Measurements from ENCODE around the gene AP4E1. TPM values are rescaled to one million over a fixed set of nuclear protein-coding genes. Genes with fewer than 3 reads are reported as not detected.
"Not testable (repeated sequence)": the region's sequence is repeated elsewhere in the genome, so short reads cannot be mapped to it uniquely, and the experiment has no call there.

The AP4E1 gene
- total RNA-seq, 2 experiments from 2014 or later, result 16.5 to 18.8 TPM

DNA sequence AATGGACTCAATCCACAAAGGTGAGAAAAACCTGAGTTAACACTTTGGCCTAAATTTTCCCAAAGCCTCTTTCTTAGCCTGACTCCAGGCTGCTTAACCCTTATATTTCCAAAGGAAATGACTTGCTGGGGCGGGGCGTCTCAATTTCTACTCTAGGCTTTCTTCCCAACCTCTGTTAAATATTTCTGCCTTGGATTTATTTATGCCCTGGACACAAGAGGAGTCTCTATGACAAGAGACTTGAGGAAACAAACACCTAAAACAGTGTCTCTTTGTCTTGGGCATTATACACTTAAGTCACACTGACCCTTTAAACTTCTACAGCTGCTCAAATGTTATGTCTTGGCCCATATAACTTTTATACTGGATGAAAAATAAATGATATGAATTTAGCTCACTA, 28.3 kb upstream of the AP4E1 start:
- Mint-ChIP-seq H3K4me1 (peaks cover 72% of the 10 kb centered on the region), H3K27me3 (no peaks in the 10 kb centered on the region), H3K27ac (peak overlapping the region; percentile 97), H3K9me3 (no peaks in the 10 kb centered on the region), H3K36me3 (no peaks in the 10 kb centered on the region), H3K4me3 (peak overlapping the region; percentile 50)
- DNase-seq, result no peak
- POLR2A ChIA-PET, result interaction anchor here (0.7 to 5.8 kb wide), 7 partner anchors 23 to 643 kb away, joined by 3 to 71 read pairs (median 4); partner anchors contain the start of genes AP4E1, GABPB1 and TRPM7
- peak; percentile 7 for ATAC-seq (ENCODE audit: low read depth)

DNA sequence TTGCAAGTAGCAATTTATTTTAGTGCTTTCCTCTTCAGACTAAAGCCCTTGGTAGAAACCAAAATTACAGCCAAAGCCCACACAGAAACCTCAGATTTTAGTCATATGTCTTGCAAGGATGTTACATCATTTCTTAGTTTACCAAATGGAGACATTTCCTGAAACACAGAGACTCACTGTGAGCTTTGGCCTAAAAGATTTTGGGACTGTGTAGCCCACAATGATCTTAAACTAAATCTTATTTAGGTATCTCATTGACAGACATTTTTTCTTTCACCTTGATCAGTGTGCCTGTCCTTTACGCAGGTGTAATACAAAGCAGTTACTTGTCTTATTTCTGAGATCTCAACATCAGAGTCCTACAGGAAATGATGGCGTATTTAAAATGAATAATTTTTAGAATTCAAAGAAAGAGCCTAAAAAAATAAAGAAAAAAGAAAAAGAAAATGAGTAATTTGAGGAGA, 27.8 kb upstream of the AP4E1 start:
- DNase-seq (no peak), ATAC-seq (ENCODE audit: low read depth) (peak; percentile 39)
- Mint-ChIP-seq H3K36me3 (no peaks in the 10 kb centered on the region), H3K9me3 (no peaks in the 10 kb centered on the region), H3K27ac (peak overlapping the region; percentile 97), H3K4me3 (peak overlapping the region; percentile 50), H3K4me1 (peaks cover 75% of the 10 kb centered on the region), H3K27me3 (no peaks in the 10 kb centered on the region)
- POLR2A ChIA-PET, result interaction anchor here (0.6 to 5.8 kb wide), 9 partner anchors 16 to 643 kb away, joined by 3 to 71 read pairs (median 4); partner anchors contain the start of genes AP4E1, GABPB1, SPPL2A and TRPM7

DNA sequence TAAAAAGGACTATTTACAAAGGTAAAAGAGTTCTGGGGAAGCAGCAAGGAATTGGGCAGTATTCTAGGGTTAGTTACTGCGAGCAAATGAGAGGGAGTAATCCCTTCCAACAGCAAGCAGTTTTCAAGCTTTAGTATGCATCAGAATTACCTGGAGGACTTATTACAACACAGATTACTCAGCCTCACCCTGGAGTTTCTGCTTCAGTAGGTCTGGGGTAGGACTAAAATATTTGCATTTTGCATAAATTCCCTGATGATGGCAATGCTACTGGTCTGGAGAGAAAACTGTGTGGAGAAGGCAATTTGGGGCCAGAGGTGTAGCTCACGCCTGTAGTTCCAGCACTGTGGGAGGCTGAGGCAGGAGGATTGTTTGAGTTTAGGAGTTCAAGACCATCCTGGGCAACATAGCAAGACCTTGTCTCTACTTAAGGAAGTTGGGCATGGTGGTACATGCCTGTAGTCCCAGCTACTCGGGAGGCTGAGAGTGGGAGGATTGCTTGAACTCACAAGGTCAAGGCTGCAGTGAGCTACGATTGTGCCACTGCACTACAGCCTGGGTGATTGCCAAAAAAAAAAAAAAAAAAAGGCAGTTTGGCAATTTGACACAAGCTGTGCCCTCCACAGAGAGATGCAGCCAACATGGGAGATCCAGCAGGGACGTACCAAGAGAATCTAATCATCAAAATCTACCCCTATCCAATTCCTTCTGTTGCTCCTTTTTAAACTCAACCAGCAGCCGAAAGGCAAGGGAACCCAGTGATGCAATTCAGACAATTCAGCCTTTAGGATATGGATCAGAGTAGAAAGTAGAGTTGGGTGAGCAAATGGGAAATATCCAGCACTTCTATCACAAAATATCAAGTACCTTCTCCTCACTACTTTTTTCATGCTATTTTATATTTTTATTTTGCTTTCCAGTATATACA, 27.1 kb upstream of the AP4E1 start:
- Mint-ChIP-seq H3K9me3 (no peaks in the 10 kb centered on the region), H3K36me3 (no peaks in the 10 kb centered on the region), H3K27ac (peak overlapping the region; percentile 97), H3K4me1 (peaks cover 77% of the 10 kb centered on the region), H3K4me3 (peak overlapping the region; percentile 50), H3K27me3 (no peaks in the 10 kb centered on the region)
- DNase-seq (no peak), ATAC-seq (ENCODE audit: low read depth) (no peak)
- POLR2A ChIA-PET, result interaction anchor here (0.6 to 5.8 kb wide), 5 partner anchors 16 to 527 kb away, joined by 3 to 71 read pairs (median 8); partner anchors contain the start of genes AP4E1, GABPB1, SPPL2A and TRPM7

DNA sequence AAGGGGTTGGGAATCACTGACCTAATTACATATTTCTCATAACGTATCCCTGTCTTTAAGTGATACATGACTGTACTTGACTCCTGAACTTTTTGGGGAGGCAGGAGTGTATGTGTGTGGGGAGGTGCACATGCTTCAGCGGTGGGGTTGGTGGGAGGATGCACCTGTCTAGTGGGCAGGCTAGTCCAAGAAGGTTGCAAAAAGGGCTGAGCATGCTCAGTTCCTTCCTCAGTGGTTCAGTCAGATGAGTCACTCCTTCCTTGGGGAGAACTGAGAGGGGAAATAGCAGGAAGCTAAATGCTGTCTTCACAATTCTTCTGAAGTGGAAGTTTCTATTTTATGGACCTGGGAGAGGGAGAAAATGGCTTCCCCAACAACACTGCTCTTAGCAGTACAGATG, 24.6 kb upstream of the AP4E1 start:
- H3K9me3 Mint-ChIP-seq, result no peaks in the 10 kb centered on the region
- peak overlapping the region; percentile 92 for H3K27ac Mint-ChIP-seq
- peaks cover 2% of the 10 kb centered on the region for H3K36me3 Mint-ChIP-seq
- no peak for DNase-seq
- ATAC-seq (ENCODE audit: low read depth), result peak; percentile 43
- peak overlapping the region; percentile 64 for H3K4me3 Mint-ChIP-seq
- H3K27me3 Mint-ChIP-seq, result no peaks in the 10 kb centered on the region
- POLR2A ChIA-PET, result interaction anchor here (0.6 to 1.0 kb wide), 2 partner anchors 24 to 321 kb away, joined by 3 read pairs; no protein-coding TSS in a partner anchor
- peaks cover 59% of the 10 kb centered on the region for H3K4me1 Mint-ChIP-seq

DNA sequence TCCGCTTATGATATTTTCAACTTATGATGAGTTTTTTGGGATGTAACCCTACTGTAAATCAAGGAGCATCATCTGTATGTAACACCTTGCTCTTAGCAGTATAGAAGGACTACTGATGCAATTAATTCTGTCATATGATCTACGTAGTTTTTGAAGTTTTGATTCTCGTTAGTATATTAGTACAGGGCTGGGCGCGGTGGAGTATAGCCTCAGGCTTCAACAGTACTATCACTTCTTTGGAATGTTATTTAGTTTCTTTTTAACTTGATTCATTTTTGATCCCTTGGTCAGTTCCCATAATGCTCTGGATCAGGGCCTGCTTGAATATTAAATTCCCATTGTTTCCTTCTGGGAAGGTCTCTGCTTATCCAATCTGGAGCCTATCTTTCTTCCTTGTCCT, 23.9 kb upstream of the AP4E1 start:
- peaks cover 53% of the 10 kb centered on the region for H3K4me1 Mint-ChIP-seq
- ATAC-seq (ENCODE audit: low read depth), result no peak
- no peaks in the 10 kb centered on the region for H3K27me3 Mint-ChIP-seq
- peaks cover 6% of the 10 kb centered on the region for H3K36me3 Mint-ChIP-seq
- peak overlapping the region; percentile 64 for H3K4me3 Mint-ChIP-seq
- H3K9me3 Mint-ChIP-seq, result peaks cover 1% of the 10 kb centered on the region
- POLR2A ChIA-PET, result interaction anchor here (0.6 to 1.8 kb wide), 6 partner anchors 23 to 322 kb away, joined by 3 to 10 read pairs (median 4); no protein-coding TSS in a partner anchor
- DNase-seq, result no peak
- H3K27ac Mint-ChIP-seq, result peak overlapping the region; percentile 92

GRCh38 chr15:50886139-50886467, 22.4 kb upstream of the AP4E1 start:
- ATAC-seq (ENCODE audit: low read depth), result no peak
- no peak overlapping the region for H3K4me3 Mint-ChIP-seq
- no peak for DNase-seq
- POLR2A ChIA-PET, result interaction anchor here (0.7 to 1.8 kb wide), 4 partner anchors 20 to 122 kb away, joined by 4 to 10 read pairs (median 6); no protein-coding TSS in a partner anchor
- H3K27ac Mint-ChIP-seq, result no peak overlapping the region
- H3K27me3 Mint-ChIP-seq, result no peaks in the 10 kb centered on the region
- peaks cover 8% of the 10 kb centered on the region for H3K36me3 Mint-ChIP-seq
- peaks cover 7% of the 10 kb centered on the region for H3K9me3 Mint-ChIP-seq
- peaks cover 40% of the 10 kb centered on the region for H3K4me1 Mint-ChIP-seq

DNA sequence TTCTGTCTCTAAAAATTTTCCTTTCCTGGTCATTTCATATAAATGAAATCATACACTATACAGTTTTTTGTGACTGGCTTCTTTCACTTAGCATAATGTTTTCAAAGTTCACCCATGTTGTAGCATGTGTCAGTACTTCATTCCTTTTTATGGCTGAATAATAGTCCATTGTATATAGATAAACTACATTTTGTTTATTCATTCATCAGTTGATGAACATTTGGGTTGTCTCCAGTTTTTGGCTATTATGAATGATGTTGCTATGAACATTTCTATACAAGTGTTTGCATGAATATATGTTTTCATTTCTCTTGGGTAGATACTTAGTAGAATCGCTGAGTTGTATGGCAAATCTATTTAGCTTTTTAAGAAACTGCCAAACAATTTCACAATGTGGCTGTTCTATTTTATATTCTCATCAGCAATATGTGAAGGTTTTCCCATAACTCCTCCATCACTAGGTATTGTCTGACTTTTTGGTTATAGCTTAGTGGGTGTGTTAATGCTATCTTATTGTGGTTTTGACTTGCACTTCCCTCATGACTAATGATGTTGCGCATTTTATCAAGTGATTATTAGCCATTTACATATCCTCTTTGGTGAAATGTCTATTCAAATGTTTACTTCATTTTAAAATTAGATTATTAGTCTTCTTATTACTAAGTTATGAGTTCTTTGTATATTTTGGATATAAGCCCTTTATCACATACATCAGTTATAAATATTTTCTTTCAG, 21.7 kb upstream of the AP4E1 start:
- no peak overlapping the region for H3K4me3 Mint-ChIP-seq
- no peak overlapping the region for H3K27ac Mint-ChIP-seq
- peaks cover 7% of the 10 kb centered on the region for H3K9me3 Mint-ChIP-seq
- no peaks in the 10 kb centered on the region for H3K27me3 Mint-ChIP-seq
- no peak for ATAC-seq (ENCODE audit: low read depth)
- H3K36me3 Mint-ChIP-seq, result peaks cover 9% of the 10 kb centered on the region
- peaks cover 34% of the 10 kb centered on the region for H3K4me1 Mint-ChIP-seq
- POLR2A ChIA-PET, result interaction anchor here (0.7 kb wide), 1 partner anchor 20 kb away, joined by 4 read pairs; no protein-coding TSS in a partner anchor
- no peak for DNase-seq

DNA sequence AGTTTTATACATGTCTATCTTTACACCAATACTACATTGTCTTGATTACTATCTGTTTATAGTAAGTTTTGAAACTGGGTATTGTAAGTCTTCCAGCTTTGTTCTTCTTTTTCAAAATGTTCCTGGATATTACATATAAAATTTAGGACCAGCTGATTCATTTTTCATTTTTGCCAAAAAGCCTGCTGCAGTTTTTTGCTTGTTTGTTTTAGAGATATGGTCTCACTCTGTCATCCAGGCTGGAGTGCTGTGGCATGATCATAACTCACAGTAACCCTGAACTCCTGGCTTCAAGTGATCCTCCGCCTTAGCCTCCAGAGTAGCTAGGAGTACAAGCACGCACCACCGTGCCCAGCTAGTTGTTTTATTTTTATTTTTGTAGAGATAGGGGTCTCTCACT, 20.4 kb upstream of the AP4E1 start:
- no peak for ATAC-seq (ENCODE audit: low read depth)
- POLR2A ChIA-PET, result interaction anchor here (1.2 kb wide), 1 partner anchor 20 kb away, joined by 3 read pairs; no protein-coding TSS in a partner anchor
- H3K4me3 Mint-ChIP-seq, result no peak overlapping the region

DNA sequence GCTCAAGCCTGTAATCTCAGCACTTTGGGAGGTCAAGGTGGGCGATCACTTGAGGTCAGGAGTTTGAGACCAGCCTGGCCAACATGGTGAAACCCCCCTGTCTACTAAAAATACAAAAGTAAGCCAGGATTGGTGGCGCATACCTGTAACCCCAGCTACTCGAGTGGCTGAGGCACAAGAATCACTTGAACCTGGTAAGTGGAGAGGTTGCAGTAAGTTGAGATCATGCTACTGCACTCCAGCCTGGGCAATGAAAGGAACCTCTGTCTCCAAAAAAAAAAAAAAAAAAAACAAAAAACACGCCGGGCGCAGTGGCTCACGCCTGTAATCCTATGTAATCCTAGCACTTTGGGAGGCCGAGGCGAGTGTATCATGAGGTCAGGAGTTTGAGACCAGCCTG, 18.9 kb upstream of the AP4E1 start:
- no peaks in the 10 kb centered on the region for H3K27me3 Mint-ChIP-seq
- H3K36me3 Mint-ChIP-seq, result peaks cover 20% of the 10 kb centered on the region
- DNase-seq (no peak), ATAC-seq (ENCODE audit: low read depth) (no peak)
- H3K27ac Mint-ChIP-seq, result no peak overlapping the region
- H3K9me3 Mint-ChIP-seq, result peaks cover 20% of the 10 kb centered on the region
- POLR2A ChIA-PET, result no interaction called here
- H3K4me3 Mint-ChIP-seq, result no peak overlapping the region
- H3K4me1 Mint-ChIP-seq, result peaks cover 15% of the 10 kb centered on the region

More for the DNA sequence above, 20.4 kb upstream of the AP4E1 start:
- no peaks in the 10 kb centered on the region for H3K27me3 Mint-ChIP-seq
- H3K4me1 Mint-ChIP-seq, result peaks cover 28% of the 10 kb centered on the region
- DNase-seq, result no peak
- no peak overlapping the region for H3K27ac Mint-ChIP-seq
- peaks cover 10% of the 10 kb centered on the region for H3K9me3 Mint-ChIP-seq
- H3K36me3 Mint-ChIP-seq, result peaks cover 12% of the 10 kb centered on the region

GRCh38 chr15:50890751-50891150, 17.7 kb upstream of the AP4E1 start:
- POLR2A ChIA-PET, result interaction anchor here (0.6 kb wide), 1 partner anchor 13 kb away, joined by 3 read pairs; no protein-coding TSS in a partner anchor
- peaks cover 23% of the 10 kb centered on the region for H3K9me3 Mint-ChIP-seq
- ATAC-seq (ENCODE audit: low read depth) (no peak), DNase-seq (no peak)
- no peak overlapping the region for H3K4me3 Mint-ChIP-seq
- H3K27me3 Mint-ChIP-seq, result no peaks in the 10 kb centered on the region
- H3K36me3 Mint-ChIP-seq, result peaks cover 22% of the 10 kb centered on the region
- no peak overlapping the region for H3K27ac Mint-ChIP-seq
- peaks cover 6% of the 10 kb centered on the region for H3K4me1 Mint-ChIP-seq

DNA sequence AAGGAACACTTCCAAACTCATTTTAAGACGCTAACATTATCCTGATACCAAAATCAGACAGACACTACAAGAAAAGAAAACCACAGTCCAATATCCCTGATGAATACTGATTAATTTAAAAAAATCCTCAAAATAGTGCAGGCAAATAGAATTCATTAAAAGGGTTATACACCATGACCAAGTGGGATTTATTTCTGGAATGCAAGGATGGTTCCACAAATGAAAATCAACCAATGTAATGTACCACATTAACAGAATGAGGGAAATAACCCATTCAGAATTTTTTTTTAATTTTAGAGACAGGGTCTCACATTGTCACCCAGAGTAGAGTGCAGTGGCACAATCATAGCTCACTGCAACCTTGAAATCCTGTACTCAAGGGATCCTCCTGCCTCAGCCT, 17.3 kb upstream of the AP4E1 start:
- H3K4me3 Mint-ChIP-seq, result no peak overlapping the region
- no peak for ATAC-seq (ENCODE audit: low read depth)
- peaks cover 23% of the 10 kb centered on the region for H3K9me3 Mint-ChIP-seq
- H3K4me1 Mint-ChIP-seq, result peaks cover 3% of the 10 kb centered on the region
- H3K27ac Mint-ChIP-seq, result no peak overlapping the region
- POLR2A ChIA-PET, result no interaction called here
- H3K36me3 Mint-ChIP-seq, result peaks cover 22% of the 10 kb centered on the region
- no peak for DNase-seq
- no peaks in the 10 kb centered on the region for H3K27me3 Mint-ChIP-seq

DNA sequence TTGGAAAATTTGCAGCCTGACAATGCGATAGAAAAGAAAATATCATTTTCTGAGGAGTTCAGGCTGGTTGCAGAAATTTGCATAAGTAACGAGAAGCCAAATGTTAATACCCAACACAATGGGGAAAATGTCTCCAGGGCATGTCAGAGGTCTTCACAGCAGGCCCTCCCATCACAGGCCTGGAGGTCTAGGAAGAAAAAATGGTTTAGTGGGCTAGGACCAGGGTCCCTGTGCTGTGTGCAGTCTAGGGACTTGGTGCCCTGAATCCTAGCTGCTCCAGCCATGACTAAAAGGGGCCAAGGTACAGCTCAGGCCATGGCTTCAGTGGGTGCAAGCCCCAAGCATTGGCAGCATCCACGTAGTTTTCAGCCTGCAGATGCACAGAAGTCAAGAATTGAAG, 14.5 kb upstream of the AP4E1 start:
- Mint-ChIP-seq H3K27me3 (no peaks in the 10 kb centered on the region), H3K4me3 (no peak overlapping the region), H3K4me1 (peaks cover 4% of the 10 kb centered on the region), H3K36me3 (peaks cover 19% of the 10 kb centered on the region), H3K9me3 (peaks cover 23% of the 10 kb centered on the region), H3K27ac (no peak overlapping the region)
- no peak for DNase-seq
- no peak for ATAC-seq (ENCODE audit: low read depth)
- POLR2A ChIA-PET, result no interaction called here

- not testable (repeated sequence) for H3K27me3 Mint-ChIP-seq; DNase-seq; H3K9me3 Mint-ChIP-seq; H3K4me3 Mint-ChIP-seq; H3K27ac Mint-ChIP-seq; H3K36me3 Mint-ChIP-seq; ATAC-seq (ENCODE audit: low read depth)
- POLR2A ChIA-PET, result interaction anchor here (0.7 kb wide), 1 partner anchor 127 kb away, joined by 3 read pairs; no protein-coding TSS in a partner anchor
- H3K4me1 Mint-ChIP-seq, result peaks cover 14% of the 10 kb centered on the region
Observed at GRCh38 chr15:50901390-50901789, 7.1 kb upstream of the AP4E1 start.
